ENCODE measurements around the gene WNT10A. TPM values are rescaled to one million over a fixed set of nuclear protein-coding genes. Genes with fewer than 3 reads are reported as not detected.

Gene WNT10A
- total RNA-seq, 1 experiment from 2014 or later = 1.5 TPM

- no peak overlapping the region for H3K4me3 ChIP-seq (replicated peaks in 1 of 2; ENCODE audit: low read depth in 1 of 2, low read length in 2 of 2)
- no peak overlapping the region for H3K4me2 ChIP-seq (ENCODE audit: low read length)
- ChIA-PET POLR2A (interaction anchor here (0.7 to 2.0 kb wide), 3 partner anchors 18 to 22 kb away, joined by 3 to 7 read pairs (median 6); no protein-coding TSS in a partner anchor), CTCF (interaction anchor here (0.6 to 15.1 kb wide), 21 partner anchors 9 to 278 kb away, joined by 3 to 278 read pairs (median 5); partner anchors contain the start of genes CDK5R2 and WNT6), RAD21 (ENCODE audit: low non-redundant PET in 1 of 2, low total read pairs in 2 of 2, uncharacterized antibody in 2 of 2, unreplicated experiment in 2 of 2) (interaction anchor here (0.5 to 3.4 kb wide), 5 partner anchors 16 to 103 kb away, joined by 3 to 48 read pairs (median 6); no protein-coding TSS in a partner anchor)
- no peaks in the 10 kb centered on the region for H4K20me1 ChIP-seq (ENCODE audit: insufficient read depth)
- DNase-seq (ENCODE audit: low read depth, low spot score) (peak; percentile 59), ATAC-seq (peak; percentile 69)
- no peaks in the 10 kb centered on the region for H3K27me3 ChIP-seq (ENCODE audit: insufficient read depth, low read length)
- H3K36me3 ChIP-seq (ENCODE audit: control insufficient read depth in 1 of 2, insufficient read depth in 2 of 2, low read length in 2 of 2) = no peaks in the 10 kb centered on the region
- no peaks in the 10 kb centered on the region for H3K9me3 ChIP-seq (ENCODE audit: control insufficient read depth in 1 of 2, insufficient read depth in 1 of 2, low read depth in 1 of 2, low read length in 2 of 2)
- no peak overlapping the region for H3K27ac ChIP-seq (ENCODE audit: low read depth, low read length)
- intact Hi-C loops (cut with micrococcal nuclease) = loop anchor here (1.0 to 5.0 kb wide), 4 partner anchors 22 to 241 kb away; no protein-coding TSS in a partner anchor
- BruUV-seq (replicated peaks) = no TSS peak
- H2AFZ ChIP-seq (ENCODE audit: low read depth, low read length, poor library complexity, severe bottlenecking) = no peak overlapping the region
- H3K9me2 ChIP-seq (ENCODE audit: insufficient read depth) = no peaks in the 10 kb centered on the region
- peaks cover 5 to 14% of the 10 kb centered on the region in 2 experiments; a peak in 3 of 4 replicates for H3K4me1 ChIP-seq (ENCODE audit: control insufficient read depth in 1 of 2, insufficient read depth in 2 of 2, low read length in 2 of 2)
- H3K79me2 ChIP-seq (ENCODE audit: insufficient read depth, low read length) = no peaks in the 10 kb centered on the region
- H3K9ac ChIP-seq (ENCODE audit: low read length) = no peak overlapping the region
- no peak for TF ChIP-seq JUND (IDR thresholded peaks at IDR 0.05)
- TF ChIP-seq SRF (IDR thresholded peaks at IDR 0.05; ENCODE audit: low read depth) = no peak
- no peak for TF ChIP-seq ZNF274 (IDR thresholded peaks at IDR 0.05; ENCODE audit: low read depth, low read length)
- TF ChIP-seq MAX (IDR thresholded peaks at IDR 0.05) = no peak
- TF ChIP-seq ZFX (IDR thresholded peaks at IDR 0.05) = no peak
- TF ChIP-seq YY1 (IDR thresholded peaks at IDR 0.05; ENCODE audit: extremely low read depth, insufficient replicate concordance, low read depth, low read length) = peak; percentile 31
- no peak for TF ChIP-seq FOSL1 (IDR thresholded peaks at IDR 0.05; ENCODE audit: low read depth)
- no peak for TF ChIP-seq REST (IDR thresholded peaks at IDR 0.05; ENCODE audit: low read depth)
- TF ChIP-seq, protein P1, sequence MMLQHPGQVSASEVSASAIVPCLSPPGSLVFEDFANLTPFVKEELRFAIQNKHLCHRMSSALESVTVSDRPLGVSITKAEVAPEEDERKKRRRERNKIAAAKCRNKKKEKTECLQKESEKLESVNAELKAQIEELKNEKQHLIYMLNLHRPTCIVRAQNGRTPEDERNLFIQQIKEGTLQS (IDR thresholded peaks at IDR 0.05) = no peak
- TF ChIP-seq CTCF (IDR thresholded peaks at IDR 0.05 in 2 of 3, conservative IDR thresholded peaks at IDR 0.05 in 1 of 3; ENCODE audit: borderline replicate concordance in 1 of 3, insufficient read depth in 1 of 3, low read depth in 2 of 3, low read length in 2 of 3) = peak; percentile 97 to 99 (median 98)
- peak; percentile 99 for TF ChIP-seq RAD21 (IDR thresholded peaks at IDR 0.05; ENCODE audit: low read depth)
- TF ChIP-seq POLR2A (IDR thresholded peaks at IDR 0.05; ENCODE audit: borderline replicate concordance, extremely low read depth, insufficient read depth, insufficient read length) = no peak
- no peak for TF ChIP-seq TCF7L2 (IDR thresholded peaks at IDR 0.05; ENCODE audit: borderline replicate concordance, extremely low read depth, insufficient read depth, insufficient read length)
- TF ChIP-seq EGR1 (IDR thresholded peaks at IDR 0.05; ENCODE audit: low read depth) = no peak
- TF ChIP-seq ELF1 (IDR thresholded peaks at IDR 0.05; ENCODE audit: borderline replicate concordance, low read depth) = no peak
- no peak for TF ChIP-seq SP1 (IDR thresholded peaks at IDR 0.05; ENCODE audit: low read depth)
- TF ChIP-seq, protein P2, sequence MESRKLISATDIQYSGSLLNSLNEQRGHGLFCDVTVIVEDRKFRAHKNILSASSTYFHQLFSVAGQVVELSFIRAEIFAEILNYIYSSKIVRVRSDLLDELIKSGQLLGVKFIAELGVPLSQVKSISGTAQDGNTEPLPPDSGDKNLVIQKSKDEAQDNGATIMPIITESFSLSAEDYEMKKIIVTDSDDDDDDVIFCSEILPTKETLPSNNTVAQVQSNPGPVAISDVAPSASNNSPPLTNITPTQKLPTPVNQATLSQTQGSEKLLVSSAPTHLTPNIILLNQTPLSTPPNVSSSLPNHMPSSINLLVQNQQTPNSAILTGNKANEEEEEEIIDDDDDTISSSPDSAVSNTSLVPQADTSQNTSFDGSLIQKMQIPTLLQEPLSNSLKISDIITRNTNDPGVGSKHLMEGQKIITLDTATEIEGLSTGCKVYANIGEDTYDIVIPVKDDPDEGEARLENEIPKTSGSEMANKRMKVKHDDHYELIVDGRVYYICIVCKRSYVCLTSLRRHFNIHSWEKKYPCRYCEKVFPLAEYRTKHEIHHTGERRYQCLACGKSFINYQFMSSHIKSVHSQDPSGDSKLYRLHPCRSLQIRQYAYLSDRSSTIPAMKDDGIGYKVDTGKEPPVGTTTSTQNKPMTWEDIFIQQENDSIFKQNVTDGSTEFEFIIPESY (IDR thresholded peaks at IDR 0.05; ENCODE audit: extremely low read depth, insufficient replicate concordance, low read length) = no peak
- TF ChIP-seq CBX3 (IDR thresholded peaks at IDR 0.05; ENCODE audit: low read depth) = no peak
- TF ChIP-seq EZH2phosphoT487 (IDR thresholded peaks at IDR 0.05; ENCODE audit: borderline replicate concordance) = no peak
Measured at GRCh38 chr2:218876562-218877219, 4.0 kb upstream of the WNT10A start.
